ENCODE measurements around the gene ADAM30. TPM values are rescaled to one million over a fixed set of nuclear protein-coding genes. Genes with fewer than 3 reads are reported as not detected.

Gene ADAM30
- total RNA-seq, 1 experiment from 2014 or later = not detected

DNA sequence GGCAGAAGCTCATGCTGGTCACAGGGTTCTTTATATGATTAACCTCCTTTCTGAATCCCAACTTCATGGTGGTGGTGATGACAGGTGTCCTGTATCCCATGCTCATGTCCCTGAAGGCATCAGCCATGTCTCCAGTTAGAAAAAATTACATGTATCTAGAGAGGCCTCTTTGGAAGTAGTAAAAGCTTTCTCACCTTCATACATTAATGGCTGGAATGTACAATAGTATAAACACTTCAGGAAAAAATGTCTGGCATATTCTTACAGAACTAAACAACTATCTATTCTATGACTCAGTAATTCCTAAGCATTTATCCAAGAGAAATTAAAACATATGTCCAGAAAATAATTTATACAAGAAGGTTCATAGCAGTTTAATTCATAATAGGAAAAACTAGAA lies 34.0 kb downstream of the ADAM30 start:
- intact Hi-C loops (cut with micrococcal nuclease; ENCODE audit: unreplicated experiment) (loop anchor here (10.0 kb wide), 1 partner anchor 83 kb away; no protein-coding TSS in a partner anchor), in situ Hi-C loops (cut with HindIII; ENCODE audit: low pct_unique_long_range_greater_than_20kb, low sequenced_read_pairs) (no loop called here)
- Histone ChIP-seq H3K4me1 (ENCODE audit: control insufficient read depth, insufficient read depth, low read length) (no peaks in the 10 kb centered on the region), H3K36me3 (ENCODE audit: control insufficient read depth, insufficient read depth, low read length) (no peaks in the 10 kb centered on the region), H3K4me3 (ENCODE audit: low read depth in 2 of 2, low read length in 2 of 2) (no peak overlapping the region), H3K27ac (ENCODE audit: low read length) (no peak overlapping the region), H3K27me3 (ENCODE audit: control insufficient read depth, insufficient read depth, low read length) (peaks cover 27% of the 10 kb centered on the region), H3K9me3 (ENCODE audit: control insufficient read depth, insufficient read depth, low read depth, low read length) (no peaks in the 10 kb centered on the region)
- ATAC-seq (no peak), DNase-seq (ENCODE audit: low read depth, low spot score) (no peak)
- POLR2A ChIA-PET = no interaction called here
- TF ChIP-seq SIN3A (IDR thresholded peaks at IDR 0.05; ENCODE audit: borderline replicate concordance, insufficient read depth, low read depth, low read length) = no peak
- no peak for TF ChIP-seq TCF7L2 (IDR thresholded peaks at IDR 0.05; ENCODE audit: low read depth, low read length)
- TF ChIP-seq, protein P1, sequence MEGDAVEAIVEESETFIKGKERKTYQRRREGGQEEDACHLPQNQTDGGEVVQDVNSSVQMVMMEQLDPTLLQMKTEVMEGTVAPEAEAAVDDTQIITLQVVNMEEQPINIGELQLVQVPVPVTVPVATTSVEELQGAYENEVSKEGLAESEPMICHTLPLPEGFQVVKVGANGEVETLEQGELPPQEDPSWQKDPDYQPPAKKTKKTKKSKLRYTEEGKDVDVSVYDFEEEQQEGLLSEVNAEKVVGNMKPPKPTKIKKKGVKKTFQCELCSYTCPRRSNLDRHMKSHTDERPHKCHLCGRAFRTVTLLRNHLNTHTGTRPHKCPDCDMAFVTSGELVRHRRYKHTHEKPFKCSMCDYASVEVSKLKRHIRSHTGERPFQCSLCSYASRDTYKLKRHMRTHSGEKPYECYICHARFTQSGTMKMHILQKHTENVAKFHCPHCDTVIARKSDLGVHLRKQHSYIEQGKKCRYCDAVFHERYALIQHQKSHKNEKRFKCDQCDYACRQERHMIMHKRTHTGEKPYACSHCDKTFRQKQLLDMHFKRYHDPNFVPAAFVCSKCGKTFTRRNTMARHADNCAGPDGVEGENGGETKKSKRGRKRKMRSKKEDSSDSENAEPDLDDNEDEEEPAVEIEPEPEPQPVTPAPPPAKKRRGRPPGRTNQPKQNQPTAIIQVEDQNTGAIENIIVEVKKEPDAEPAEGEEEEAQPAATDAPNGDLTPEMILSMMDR (IDR thresholded peaks at IDR 0.05) = no peak
- TF ChIP-seq REST (IDR thresholded peaks at IDR 0.05; ENCODE audit: insufficient read depth in 1 of 2, low read depth in 2 of 2, low read length in 1 of 2) = no peak
- no peak for TF ChIP-seq POLR2AphosphoS5 (IDR thresholded peaks at IDR 0.05; ENCODE audit: low read depth, low read length)
- BruUV-seq (replicated peaks) = no TSS peak
- CTCF ChIA-PET = no interaction called here

GRCh38 chr1:119861547-119861946 lies 34.8 kb downstream of the ADAM30 start:
- intact Hi-C loops (cut with micrococcal nuclease; ENCODE audit: unreplicated experiment) = loop anchor here (10.0 kb wide), 1 partner anchor 83 kb away; no protein-coding TSS in a partner anchor

More at GRCh38 chr1:119861547-119861946, 34.8 kb downstream of the ADAM30 start:
- BruUV-seq (replicated peaks) = no TSS peak
- no peak overlapping the region for H3K27ac ChIP-seq (ENCODE audit: low read length)
- no peaks in the 10 kb centered on the region for H3K9me3 ChIP-seq (ENCODE audit: control insufficient read depth, insufficient read depth, low read depth, low read length)
- ChIA-PET POLR2A (no interaction called here), CTCF (interaction anchor here (0.6 kb wide), 1 partner anchor 10 kb away, joined by 4 read pairs; no protein-coding TSS in a partner anchor)
- peaks cover 24% of the 10 kb centered on the region for H3K27me3 ChIP-seq (ENCODE audit: control insufficient read depth, insufficient read depth, low read length)
- H3K4me3 ChIP-seq (ENCODE audit: low read depth in 2 of 2, low read length in 2 of 2) = no peak overlapping the region
- ATAC-seq (no peak), DNase-seq (ENCODE audit: low read depth, low spot score) (no peak)
- TF ChIP-seq SIN3A (IDR thresholded peaks at IDR 0.05; ENCODE audit: borderline replicate concordance, insufficient read depth, low read depth, low read length) = no peak
- TF ChIP-seq TCF7L2 (IDR thresholded peaks at IDR 0.05; ENCODE audit: low read depth, low read length) = no peak
- TF ChIP-seq, protein P1 (IDR thresholded peaks at IDR 0.05) = no peak
- no peak for TF ChIP-seq REST (IDR thresholded peaks at IDR 0.05; ENCODE audit: insufficient read depth in 1 of 2, low read depth in 2 of 2, low read length in 1 of 2)
- no peak for TF ChIP-seq POLR2AphosphoS5 (IDR thresholded peaks at IDR 0.05; ENCODE audit: low read depth, low read length)
- H3K4me1 ChIP-seq (ENCODE audit: control insufficient read depth, insufficient read depth, low read length) = no peaks in the 10 kb centered on the region
- in situ Hi-C loops (cut with HindIII; ENCODE audit: low pct_unique_long_range_greater_than_20kb, low sequenced_read_pairs) = no loop called here
- no peaks in the 10 kb centered on the region for H3K36me3 ChIP-seq (ENCODE audit: control insufficient read depth, insufficient read depth, low read length)
